HG03139 (cell line): Measurements from ENCODE around the gene UBQLN4.
"Not testable (repeated sequence)": the region's sequence is repeated elsewhere in the genome, so short reads cannot be mapped to it uniquely, and the experiment has no call there.

ENCODE experiments used
- ATAC-seq: cut with Tn5 transposase; IDR thresholded peaks from one replicate; pipeline ENCODE4 v1.9.1; 2021; ENCODE audit not compliant: unreplicated experiment

Gene UBQLN4

DNA sequence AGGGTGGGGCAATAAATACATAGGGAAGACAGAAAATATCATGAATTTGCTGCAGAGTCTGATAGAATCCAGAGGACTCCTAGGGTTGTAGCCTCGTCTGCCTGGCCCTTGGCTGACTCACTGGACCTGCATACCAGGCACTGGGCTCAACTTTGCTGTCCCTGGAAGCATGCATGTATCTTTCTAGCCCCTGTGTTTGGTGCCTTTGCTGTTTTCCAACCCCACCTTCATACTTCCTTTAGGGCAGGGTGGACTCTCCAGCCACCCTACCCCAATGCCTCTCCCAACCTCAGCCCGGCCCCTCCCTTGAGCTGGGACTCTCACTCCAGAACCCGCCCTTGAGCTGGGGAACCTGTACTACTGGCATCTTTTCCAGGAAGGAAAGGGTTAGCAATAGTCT is 8.6 kb upstream of the UBQLN4 start:
- no peak for ATAC-seq

DNA sequence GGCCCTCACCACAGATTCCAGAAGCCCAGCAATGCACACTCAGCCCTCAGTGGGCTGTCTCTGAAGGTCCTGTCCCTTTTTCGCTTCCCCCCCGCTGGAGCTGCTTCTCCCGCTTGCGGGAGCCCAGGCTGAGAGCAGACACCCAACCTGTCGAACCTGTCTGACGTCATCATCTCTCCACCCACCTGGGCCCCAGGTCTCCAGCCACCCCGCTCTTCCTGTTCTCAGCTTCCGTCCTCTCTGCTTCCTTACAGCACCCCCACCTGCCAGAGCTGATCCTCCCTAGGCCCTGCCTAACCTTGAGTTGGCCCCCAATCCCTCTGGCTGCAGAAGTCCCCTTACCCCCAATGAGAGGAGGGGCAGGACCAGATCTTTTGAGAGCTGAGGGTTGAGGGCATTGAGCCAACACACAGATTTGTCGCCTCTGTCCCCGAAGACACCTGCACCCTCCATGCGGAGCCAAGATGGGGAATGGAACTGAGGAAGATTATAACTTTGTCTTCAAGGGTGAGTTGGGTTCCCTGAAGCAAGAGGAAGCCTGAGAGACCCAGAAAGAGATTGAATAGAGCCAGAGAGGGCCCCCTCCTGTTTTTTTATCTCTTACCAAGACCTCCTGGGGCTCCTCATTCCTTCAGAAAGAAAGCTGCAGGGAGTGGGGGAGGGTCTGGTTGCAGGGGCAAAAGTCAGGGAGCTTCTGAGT is 7.5 kb upstream of the UBQLN4 start, which contains the start of gene RAB25:
RAB25 (plus strand) TSS at position 224 of the 700 bp plus-strand sequence; CDS start at position 465, 241 bp downstream.
- no peak for ATAC-seq

DNA sequence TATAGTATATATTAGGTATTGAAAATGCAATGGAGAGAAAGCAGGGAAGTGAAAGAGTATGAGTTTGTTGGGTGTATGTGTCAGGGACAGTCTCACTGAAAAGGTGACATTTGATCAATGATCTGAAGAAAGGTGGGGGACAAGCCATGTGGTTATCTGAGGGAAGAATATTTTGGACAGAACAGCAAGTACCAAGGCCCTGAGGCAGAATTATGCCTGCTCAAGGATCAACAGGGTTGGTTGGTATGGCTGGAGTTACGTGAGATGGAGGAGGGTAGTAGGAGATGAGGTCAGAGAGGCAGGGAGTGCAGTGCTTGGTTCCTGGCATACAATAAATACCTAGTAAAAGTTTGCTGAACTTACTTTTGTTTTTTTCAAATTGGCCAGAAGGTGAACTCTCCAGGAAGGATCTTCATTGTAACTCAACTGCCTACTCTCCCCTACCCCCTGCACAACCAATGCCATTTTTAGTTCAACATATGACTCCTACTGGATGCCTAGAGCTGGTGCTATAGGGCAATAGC is 2.8 kb upstream of the UBQLN4 start:
- no peak for ATAC-seq

DNA sequence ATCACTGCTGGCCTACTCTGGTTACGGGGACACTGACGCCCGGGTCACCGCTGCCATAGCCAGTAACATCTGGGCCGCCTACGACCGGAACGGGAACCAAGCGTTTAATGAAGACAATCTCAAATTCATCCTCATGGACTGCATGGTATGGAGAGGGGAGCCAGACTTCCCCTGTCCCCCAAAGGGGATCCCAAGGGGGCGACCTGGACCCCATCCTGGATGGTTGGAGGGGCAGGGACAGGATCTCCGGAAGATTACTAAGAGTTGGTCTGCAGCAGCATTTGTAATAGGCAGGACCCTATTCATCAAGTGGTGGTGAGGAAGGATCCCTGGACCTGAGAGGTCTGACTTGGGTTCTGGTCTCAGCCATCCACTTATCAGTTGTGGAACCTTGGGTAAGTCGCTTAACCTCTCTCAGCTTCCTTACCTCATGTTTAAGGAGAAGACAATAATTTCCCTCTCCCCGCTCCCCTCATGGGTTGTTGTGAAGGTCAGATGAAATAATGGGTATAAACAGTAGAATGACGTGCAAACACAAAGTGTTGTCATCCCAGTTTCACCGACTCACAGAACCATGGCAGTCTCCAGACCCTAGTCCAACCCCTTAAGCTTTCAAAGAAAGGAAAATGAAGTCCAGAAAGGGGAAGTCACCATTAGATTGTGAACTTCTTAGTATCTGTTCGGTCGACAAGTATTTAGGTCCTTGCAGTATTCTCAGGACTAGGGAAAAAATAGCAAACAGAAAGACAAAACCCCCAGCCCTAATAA is 1.9 kb upstream of the UBQLN4 start:
- ATAC-seq, result no peak

DNA sequence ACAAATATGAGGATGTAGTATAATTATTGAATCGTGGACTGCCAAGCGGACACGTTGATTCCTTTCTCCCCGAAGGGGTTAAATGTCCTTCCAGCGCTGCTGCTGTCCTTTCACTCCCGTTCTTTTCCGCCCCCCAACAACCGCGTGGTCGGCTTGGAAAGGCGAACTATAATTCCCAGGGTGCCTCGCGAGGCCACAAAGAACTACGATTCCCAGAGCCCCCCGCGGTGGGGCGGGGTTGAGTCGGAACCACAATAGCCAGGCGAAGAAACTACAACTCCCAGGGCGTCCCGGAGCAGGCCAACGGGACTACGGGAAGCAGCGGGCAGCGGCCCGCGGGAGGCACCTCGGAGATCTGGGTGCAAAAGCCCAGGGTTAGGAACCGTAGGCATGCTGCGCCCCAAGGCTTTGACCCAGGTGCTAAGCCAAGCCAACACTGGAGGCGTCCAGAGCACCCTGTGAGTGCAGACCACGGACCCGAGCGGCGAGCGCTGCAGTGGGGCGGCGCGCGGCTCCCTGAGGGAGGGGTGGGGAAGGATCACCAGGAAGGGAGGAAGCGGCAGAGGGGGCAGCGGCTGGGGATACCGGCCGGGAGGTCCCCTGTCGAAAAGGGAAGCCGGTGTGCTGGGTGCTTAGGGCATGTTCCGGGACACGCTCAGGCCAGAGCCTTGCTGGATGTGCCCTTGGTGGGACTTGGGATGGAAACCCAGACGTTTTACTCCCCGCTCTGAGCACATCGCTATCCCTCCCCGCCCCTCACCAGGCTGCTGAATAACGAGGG is 1.1 kb upstream of the UBQLN4 start, which contains the start of gene LAMTOR2:
LAMTOR2 (plus strand) TSS at position 283 of the 781 bp plus-strand sequence; CDS start at position 391, 108 bp downstream.
- peak; percentile 64 for ATAC-seq

DNA sequence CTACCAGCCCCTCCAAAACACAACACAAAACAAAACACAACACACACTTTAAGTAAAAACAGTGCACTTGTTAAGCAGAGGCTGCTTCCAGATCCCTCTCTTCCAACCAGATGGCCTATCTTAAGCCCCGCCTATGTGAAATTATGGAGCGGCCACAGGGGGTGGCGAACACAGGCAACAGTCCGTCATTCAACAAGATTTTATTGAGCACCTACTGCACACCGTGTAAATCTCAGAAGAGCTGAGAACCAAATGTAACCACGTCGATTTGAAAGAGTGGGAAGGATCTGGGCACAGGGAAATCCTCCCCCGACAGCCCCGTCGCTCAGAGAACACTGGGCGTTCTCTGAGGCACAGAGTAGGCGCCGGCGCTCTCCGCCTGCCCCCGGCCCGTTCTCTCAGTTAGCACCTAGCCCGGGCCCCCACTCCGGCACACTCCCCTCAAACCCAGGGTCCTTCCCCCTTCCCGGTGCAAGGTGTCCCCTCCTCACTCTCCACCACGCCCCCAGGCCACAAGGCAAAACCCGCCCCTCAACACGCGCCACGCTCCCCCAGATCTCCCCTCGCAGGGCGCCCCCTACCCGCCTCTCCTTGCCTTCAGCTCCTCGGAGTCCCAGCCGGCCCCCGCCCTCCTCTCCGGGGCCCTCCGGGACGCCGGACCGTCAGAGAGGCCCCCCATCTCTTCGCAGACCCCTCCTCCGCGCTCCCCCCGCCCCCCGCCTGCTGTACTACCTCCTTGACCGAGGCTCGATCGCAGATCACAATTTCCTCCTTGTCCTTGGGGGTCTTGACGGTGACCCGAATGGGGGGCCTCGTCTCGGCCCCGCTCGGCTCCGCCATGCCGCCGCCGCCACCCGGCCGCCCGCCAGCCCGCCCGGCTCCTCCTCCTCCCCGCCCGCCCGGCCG is 483 bp downstream of the UBQLN4 start:
- peak; percentile 4 for ATAC-seq

DNA sequence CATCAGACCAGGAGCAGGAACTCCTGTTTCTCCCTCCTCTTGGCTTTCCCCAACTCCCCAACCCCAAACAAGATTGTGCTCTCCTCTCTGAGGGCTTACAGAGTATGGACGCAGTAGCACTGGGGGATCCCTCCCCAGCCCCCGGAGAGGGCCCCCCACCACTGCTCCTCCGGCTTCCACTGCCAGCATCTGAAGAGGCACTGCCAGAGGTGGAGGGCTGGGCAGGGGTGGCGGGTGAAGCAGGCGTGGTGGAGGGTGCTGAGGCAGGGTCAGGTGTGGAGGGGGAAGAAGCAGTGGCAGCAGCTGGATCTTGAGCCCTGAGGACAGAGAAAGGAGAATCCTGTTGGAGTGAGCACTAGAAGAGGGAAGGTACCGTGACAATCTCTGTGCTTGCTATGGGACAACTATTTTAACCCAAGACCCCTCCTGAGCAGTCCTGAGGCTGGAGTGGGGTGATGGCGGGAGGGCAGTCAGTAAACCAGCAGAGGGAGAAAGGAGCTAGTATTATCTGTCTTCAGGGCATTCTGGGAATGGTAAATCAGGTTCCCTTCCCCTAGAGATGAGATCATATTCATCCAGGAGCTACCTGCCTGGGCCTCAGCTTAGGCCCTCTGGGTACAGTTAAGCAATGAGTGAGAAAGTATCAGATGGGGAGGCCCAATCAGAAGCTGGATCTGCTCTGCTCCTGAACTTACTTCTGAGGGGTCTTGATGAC is 2.4 kb downstream of the UBQLN4 start:
- no peak for ATAC-seq

DNA sequence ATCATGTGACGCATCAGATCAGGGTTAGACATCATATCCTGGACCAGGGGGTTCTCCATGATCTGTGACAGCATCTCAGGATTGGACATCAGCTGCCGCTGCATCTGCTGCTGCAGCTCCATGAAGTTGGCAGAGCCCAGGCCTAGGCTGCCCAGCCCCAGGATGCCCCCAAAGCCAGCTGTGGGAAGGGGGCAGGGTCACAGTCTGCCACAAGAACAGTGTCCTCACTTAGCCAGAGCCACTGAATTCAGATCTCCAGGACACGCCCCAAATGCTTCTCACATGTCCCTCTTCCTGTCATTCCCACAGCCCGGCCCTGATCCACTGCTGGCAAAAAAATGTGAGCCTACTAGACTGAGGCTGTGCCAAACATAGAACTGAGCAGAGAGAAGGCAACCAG is 3.2 kb downstream of the UBQLN4 start:
- ATAC-seq, result no peak

DNA sequence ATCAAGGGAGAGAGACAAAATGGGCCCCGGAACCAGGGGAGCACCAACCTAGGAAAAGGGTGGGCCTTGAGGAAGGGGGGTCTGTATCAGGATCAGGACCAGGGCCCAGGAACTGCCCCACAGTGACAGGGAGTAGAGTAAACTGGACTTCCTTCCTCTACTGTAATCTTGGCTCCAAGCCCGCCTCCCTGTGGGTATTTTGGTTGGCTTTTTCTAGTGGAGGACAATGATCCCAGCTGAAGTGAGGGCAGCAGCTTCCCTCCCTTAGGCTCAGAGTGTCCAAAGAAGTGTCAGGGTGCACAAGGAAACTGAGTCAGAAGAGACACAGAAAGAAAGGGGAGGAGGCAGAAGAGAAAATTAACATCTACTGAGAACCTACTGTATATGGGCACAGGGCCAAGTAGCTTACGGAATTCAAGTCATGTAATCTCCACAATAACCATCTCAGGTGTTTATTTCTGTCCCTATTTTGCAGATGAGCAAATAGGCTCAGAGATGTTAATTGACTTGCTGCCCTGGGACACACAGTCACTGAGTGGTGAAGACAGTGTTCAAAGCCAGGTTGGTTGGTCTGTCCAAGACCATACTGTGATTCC is 4.8 kb downstream of the UBQLN4 start:
- ATAC-seq, result no peak

DNA sequence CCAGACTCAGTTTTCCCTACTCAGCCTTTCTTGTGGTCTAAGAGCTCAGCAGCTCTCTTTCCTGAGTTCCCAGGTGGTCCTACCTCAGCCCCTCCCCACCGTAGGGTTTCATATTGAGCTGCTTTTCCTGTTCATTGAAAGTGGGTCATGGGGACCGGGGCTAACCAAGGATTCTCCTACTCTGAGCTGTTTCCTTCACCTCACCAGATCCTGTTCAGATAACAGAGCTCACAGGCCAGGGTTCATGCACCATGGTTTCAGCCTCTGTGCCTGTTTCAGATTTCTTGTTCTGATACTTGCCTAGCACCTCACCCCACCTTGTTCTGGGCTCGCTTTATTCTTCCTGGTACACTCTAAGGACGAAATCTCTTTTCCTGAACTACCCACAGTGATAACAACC is 8.5 kb downstream of the UBQLN4 start:
- no peak for ATAC-seq

DNA sequence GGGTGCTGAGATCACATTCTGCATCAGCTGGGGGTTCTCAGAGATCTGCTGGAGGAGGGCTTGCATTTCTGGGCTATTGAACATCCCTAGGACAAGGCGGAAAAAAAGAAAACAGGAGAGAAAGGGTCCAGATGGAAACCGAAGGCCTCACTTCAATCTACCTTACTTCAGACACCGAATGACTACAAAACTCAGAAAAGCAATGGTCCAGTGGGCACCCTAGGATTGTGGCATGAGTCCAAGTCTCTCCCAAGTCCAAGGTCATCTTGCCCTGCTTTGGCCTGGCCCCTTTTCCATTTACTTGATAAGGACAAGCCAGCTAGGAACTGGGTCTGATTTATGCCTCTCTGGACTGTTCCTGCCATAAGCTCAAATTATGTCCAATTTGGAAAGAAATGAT is 10.8 kb downstream of the UBQLN4 start:
- ATAC-seq, result no peak

DNA sequence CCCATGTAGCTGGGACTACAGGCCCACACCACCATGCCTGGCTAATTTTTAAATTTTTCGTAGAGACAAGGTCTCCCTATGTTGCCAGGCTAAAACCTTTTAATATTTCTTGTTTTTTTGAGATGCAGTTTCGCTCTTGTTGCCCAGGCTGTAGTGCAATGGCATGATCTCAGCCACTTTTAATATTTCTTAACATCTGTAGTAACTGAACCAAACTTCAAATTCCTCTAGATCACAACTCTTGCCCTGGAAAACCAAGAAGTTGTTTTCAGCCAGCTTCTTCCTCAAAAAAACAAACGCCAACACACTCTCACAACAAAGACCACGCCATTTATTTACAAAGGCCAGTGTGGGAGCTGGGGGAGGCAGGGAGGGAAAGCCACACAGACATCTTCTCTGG is 18.6 kb downstream of the UBQLN4 start:
- ATAC-seq, result not testable (repeated sequence)

DNA sequence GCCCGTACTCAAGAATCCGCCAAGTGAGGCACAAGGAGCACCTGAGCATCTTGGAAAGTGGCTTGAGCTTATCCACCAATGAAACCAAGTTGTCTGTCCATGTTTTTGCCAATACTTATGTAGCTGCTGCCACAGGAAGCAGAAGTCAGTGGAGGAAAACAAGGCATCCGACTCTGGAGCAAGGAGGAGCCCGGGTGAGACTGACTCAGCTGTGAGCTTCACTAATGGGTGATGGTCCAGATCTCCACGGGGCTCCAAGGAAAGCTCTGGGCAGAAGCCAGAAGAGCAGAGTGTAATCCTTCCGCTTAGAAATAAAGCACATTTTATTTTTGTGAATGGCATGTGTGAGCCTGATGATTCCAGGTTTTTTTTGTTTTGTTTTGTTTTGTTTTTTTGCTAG is 20.6 kb downstream of the UBQLN4 start:
- ATAC-seq, result no peak

DNA sequence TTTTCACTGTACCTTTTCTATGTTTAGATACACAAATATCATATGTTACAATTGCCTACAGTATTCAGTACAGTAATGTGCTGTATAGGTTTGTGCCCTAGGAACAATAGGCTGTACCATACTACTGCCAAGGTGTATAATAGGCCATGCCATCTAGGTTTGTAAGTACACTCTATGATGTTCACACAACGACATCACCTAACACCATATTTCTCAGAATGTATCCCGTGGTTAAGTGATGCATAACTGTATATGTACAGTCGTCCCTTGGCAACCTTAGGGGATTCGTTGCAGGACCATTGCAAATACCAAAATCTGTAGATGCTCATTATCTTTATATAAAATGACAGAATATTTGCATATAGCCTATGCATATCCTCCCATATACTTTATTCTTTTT is 27.0 kb downstream of the UBQLN4 start:
- ATAC-seq, result no peak

DNA sequence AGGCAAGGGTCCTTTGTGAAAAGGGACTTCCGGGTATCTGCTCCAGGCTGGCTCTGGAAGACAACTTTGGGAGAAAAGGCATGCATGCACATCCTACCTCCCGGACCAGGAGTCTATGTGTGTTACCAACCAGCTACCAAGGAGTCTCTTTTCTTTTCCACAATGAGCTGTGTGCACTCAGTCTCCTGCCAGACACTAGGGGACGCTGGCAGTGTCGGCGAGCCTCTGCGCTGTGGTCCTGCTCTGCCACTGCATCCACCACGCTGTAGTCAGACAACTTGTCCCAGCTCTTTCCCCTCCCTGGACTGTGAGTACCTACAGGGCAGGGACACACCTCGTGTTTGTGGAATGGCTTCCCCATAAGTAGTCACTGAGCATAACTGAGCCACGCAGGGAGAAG is 27.7 kb downstream of the UBQLN4 start:
- ATAC-seq, result no peak

DNA sequence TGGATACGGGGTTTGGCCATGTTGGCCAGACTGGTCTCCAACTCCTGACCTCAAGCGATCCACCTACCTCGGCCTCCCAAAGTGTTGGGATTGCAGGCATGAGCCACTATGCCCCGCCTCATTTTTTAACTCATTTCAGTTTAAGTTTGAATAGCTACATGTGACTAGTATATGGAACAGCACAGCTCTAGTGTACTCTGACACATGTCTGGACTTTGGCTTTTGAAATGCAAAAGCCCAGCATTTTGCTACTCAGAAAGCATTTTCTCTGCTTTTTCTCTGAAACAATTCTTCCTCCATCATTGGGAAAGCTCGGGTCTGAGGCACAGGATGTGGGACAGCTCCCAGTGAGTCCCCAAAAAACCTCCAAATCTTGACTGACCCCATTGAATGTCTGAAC is 28.8 kb downstream of the UBQLN4 start:
- ATAC-seq, result no peak

DNA sequence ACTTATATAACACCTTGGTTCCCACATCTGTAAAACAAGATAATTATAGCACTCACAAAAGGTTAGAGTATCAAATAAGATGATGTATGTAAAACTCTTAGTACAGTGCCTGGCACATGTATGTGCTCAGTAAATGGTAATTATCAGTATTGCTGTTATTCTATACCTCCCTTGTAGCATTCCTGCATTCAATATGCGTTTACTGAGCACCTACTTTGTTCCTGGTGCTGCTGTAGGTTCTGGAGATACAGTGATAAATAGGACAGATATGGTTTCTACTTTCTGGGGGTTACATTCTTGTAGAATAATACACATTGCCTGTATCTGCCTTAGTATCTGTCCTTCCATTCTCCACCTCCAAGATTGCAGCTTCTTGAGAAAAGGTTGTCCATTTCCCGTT is 31.6 kb downstream of the UBQLN4 start:
- no peak for ATAC-seq

DNA sequence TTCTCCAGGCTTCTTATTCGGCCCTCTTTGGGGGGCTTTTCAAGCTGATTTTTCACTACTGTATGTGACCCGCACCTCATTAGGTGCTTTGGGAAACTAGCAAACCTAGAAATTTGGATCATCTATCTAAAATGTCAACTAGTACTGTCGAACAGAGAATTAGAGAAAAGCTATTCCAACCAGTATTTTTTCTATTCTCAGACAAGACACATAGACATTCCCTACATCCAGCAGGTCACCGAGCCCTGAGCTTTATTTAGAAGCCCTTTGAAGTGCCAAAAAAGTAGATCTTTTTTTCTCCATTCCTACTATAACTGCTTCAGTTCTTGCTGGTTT is 32.5 kb downstream of the UBQLN4 start:
- ATAC-seq, result no peak

DNA sequence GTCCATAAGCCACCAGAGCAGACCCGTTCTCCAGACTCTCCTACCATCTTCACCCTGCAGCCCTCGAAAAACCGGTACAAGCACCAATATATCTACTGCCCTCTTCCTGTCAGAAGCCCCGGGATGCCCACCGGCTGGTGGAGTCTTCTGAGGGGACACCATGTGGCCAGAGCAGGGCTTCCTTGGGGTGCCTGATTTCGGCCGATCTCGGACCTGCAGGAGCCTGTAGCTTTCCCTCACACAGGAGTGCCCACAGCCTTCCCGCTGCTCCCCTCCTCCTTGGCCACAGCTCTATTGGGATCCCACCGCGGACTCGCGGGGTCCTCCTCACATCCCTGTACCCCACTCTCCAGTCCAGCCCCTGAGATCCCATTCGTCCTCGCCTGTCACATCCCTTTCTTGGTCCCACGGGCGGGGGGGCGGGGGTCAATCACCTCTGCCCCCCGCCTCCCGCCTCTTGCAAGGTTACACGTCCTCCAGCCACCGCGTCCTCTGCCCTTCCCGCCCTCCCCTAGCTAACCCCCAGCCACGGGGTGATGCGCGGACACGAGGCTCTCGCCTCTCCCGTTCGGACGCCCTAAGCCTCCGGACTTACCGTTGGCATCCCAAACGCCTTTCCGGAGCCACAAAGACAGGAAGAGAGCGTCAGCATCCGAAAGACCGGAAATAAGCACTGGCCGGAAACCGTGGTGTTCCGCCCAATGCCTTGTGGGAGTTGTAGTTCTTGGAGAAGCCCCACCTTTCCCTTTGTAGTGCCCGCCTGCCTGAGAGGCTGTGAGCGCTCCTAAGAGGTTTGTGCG is 33.1 kb downstream of the UBQLN4 start, which contains the start of gene SSR2:
SSR2 (minus strand) TSS at position 659 of the 800 bp plus-strand sequence. CDS start 784 bp downstream, outside the sequence.
- peak; percentile 97 for ATAC-seq
